ELF-1 (cell line): Measurements from ENCODE around the gene THADA.
"Not testable (repeated sequence)": the region's sequence is repeated elsewhere in the genome, so short reads cannot be mapped to it uniquely, and the experiment has no call there.

Experiments
- DNase-seq: peaks from one replicate; pipeline ENCODE4 v3.0.0-alpha.2; 2016; ENCODE audit warnings: low read depth, low spot score

THADA gene

DNA sequence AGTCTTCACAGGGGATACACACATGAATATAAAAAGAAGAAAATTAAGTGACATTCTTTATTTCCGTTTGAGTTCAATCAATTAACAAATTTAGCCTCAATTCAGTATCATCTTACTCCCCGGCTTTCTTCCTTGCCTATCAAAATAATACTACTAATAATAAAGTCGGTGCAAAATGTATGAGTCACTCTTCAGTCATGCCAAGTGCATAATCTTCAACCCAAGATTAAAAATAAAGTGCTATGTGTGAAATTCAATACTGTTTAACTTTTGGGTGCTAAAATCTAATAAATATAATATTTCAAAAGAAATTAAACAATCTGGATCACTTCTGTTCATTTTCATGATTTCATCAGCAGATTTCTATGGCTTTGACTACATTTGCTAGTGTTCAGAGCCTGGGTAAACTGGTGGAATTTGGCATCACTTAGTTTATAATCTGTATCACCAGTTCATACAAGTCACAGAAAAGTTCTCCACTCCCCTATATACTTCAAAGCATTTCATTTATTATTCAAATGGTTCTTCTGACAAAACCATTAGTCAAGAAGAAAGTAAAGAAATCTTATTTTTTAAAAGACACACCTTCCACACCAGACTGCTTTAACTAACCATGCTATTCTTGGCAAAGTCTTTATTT is 183.6 kb downstream of the THADA start:
- DNase-seq: no peak

DNA sequence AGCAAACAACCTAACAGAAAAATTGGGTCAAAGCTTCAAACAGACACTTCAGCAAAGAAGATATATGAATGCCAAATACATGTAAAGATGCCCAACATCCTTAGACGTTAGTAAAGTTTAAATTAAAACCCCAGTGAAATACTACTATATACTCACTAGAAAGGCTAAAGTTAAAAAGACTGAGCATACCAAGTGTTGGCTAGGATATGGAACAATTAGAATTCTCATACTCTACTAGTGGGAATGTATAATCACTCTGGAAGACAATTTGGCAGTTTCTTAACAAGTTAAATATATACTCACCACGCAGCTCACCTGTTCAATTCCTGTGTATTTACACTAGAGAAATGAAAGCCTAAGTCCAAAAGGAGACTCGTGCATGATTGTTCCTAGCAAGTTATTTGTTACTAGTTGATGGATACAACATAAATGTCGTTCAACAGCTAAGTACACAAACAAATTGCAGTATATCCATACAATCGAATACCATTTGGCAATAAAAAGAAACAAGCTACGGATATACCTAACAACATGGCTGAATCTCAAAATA is 185.7 kb downstream of the THADA start:
- no peak for DNase-seq

DNA sequence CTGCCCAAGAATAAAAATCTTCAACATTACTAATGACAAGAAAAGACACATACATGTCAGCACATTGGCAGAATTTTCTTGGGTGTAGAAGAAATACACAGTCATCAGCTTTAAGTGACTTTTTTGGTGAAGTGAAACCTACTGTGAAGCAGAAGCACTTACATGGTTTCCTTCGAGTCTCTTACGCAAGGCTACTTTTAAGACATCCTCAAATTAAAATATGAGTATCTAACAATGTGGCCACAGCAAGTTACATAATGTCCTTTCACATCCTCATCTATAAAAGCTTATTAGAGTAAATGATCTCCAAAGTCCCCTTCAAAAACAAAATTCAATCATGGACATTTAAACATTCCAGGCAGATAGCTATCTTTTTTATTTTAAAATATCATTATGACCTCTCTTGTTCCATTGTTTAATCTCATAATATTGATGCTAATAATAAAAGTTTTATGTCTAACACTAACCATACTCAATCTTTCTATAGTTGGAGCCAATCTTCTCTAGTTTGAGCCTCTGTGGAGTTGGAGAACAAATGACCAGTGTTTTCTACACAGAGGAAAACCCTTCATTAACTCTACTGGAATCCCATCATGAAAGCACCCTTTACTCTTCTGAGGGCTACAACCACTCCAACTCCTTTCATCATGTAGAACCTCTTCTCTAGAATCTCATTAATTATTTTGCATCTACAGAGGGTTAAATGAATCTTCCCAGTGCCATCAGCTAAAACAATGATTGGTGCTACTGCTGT is 187.3 kb downstream of the THADA start:
- no peak for DNase-seq

DNA sequence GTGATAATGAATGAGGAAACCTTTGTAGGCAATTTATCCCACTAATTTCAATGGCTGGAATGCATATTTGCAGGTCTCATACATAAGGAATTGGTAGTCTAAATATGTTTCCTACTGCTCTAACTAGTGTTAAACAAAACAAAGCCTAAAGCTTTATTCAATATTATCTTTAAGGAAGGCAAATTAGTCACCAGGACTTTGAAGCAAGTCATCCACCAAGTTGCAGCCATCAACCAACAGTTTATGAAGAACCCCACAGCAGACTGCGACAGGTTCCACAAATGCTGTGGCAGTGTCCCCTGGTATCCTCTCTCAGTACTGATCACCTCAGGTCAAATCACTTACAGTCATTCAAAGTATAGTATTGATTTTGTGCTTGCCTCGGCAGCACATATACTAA is 187.9 kb downstream of the THADA start:
- DNase-seq: no peak

DNA sequence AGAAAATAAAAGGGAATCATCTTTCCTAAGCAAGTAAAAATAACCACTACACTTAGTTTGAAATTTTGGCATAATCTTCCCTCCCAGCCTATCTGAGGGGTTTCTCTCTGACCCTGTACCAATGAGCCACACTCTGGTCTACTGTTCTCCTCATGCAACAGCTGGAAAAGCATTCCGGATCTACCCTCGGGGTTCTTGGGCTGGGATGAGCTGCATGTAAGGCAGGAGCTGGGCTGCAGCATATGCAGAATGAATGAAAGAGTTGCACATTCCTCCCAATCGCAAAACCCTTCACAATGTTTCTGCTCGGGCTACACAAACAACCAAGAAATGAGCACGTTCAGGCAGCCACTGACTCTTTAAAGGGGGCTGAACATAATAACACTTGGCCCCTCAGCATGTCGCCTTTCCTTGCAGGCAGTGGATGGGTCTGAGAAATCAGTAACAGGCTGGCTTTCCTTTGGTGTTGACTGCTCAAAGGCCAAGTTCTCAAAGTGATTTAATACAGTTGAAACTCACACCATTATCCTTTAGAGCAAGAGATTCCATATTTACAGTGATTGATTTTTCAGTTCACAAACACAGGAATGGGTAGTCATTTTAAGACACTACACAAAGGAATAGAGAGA is 189.1 kb downstream of the THADA start:
- DNase-seq: peak; percentile 42

DNA sequence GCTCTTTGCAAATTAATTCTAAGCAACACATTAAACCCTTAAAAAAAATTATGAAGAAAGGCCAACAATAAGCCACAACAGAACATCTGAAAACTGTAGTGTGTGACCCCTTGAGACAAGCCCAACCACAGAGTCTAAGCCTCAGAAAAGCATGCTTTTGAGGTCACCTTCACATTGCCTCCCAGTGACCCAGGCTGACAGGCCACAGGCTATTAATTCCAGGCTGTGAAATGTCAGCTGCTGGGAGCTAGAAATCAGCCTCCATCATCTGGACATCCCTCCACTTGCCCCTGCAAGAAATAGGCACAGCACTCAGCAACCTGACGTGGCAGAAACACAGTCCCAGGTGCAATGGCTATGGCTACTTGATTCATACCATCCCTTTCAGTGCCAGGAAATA is 190.0 kb downstream of the THADA start:
- DNase-seq: peak; percentile 29

DNA sequence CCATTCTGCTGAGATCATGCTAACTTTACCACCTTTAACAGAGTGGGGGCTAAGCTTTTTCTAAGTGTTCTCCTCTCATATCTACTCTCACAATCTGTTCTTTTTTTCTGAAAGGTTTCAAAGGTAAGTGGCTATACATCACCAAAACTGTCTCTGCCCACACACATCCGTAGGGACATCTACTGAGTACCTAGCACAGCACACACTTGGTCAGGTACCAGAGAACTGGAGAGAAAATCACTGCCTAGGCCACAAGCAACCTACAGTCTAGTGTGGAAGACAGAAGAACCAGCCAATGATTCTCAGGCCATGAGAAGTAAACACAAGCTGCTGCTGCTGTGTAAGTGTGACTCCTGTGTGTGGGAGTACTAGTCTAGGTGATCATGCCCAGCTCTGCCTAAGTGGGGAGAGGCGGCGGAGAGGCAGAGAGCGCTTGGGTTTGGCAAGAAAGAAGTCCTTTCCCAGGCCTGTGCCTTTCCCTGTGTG is 193.3 kb downstream of the THADA start:
- DNase-seq: peak; percentile 3

DNA sequence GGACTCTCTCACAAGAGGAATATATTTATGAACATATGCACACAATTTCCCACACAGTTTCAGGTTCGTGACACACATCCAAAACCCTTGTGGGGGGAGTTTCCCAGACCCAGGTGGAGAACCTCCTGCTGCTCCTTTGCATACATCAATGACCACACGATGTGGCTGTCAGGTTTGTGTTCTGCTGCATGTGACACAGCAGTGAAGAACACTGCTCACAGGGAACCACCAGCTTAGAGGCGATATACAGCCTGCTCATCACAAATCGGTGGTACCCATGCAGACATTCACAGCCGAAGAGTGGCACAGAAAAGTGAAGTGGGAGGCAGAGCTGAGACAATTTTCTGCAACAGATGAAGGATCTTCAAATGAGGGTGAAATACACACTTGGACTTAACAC is 193.8 kb downstream of the THADA start:
- DNase-seq: no peak

DNA sequence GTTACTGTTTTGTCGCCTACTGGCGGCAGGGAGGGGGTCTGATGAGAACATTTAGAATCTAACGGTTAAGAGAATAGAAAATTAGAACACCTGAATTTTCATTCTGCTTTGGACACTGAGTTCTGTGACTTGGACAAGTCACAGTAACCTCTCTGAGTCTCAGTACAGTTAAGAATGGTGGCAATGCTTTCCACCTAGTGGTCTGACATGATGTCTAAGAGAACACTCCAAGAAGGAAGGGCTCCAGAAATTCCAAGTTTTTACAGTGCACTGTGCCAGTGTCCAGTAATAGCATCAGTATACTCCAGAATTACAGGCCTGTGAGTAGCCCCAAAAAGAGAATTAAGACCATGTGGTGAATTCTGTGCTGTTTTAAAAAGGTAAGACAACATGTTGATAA is 195.3 kb downstream of the THADA start:
- DNase-seq: no peak

DNA sequence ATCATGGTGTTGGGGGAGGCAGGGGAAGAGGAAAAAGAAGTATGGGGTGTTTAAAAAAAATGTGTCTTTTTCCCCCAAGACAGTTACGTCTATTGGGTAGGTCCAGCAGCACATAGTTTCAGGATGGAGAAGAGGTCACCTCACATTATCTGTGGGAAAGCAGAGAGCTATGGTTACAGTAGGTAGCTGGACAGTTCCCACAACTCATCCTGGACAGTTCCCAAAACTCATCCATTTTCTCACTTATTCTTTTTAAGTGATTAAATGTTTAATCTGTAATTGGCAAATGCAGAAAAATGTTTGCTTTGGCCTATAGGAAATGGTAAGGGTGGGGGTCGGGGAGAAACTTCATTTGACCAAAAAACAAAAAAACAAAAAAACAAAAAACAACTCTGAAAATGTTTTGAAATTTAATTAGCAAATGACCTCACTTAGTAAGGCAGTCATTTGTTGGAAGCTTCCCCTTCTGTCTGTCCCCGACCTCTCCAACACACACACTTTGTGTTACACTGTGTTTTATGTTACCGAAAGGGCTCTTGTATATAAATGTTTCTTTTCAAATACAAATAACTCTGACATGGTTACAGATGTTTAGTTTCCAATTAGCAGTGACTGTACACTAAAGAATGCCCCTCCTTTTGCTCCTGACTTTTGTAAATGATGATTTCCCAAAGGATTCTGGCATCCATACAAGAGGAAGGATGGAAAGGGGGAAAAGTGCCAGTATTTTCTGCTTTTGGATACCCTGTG is 196.1 kb downstream of the THADA start:
- no peak for DNase-seq

DNA sequence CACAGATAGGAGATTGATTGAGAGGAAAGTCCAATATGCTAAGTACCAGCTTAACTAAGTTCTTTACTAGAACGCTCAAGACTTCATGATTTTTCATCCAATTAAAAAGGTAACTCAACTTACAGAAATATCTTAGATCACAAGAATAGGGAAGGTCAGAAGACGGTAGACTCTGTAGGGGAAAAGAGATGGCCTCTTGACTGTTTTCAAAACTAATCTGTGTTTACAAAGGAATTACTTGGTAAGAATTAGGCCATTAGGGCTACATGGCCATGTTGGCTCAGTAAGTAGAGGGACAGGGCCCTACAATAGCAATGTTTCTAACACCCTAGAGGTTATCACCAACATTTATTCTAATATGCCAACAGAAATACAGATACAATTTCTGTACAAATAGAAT is 196.7 kb downstream of the THADA start:
- no peak for DNase-seq

DNA sequence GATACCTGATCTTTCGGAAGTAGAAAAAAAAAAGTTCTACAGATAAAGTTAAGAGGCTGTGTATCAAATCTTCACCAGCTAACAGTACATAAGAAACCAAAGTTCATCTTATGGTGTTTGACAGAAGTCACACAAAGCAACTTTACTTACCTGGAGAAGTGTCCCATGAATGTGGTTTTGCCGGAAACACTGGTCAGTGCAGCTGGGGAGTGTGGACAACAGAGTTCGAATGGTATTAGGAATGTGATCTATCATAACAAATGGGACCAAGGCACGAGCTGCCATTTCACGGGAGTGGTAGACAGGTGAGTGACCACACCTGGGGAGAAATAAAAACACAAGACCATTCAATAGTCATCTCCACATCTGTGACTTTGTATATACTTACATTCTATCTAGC is 198.0 kb downstream of the THADA start:
- DNase-seq: peak; percentile 12

DNA sequence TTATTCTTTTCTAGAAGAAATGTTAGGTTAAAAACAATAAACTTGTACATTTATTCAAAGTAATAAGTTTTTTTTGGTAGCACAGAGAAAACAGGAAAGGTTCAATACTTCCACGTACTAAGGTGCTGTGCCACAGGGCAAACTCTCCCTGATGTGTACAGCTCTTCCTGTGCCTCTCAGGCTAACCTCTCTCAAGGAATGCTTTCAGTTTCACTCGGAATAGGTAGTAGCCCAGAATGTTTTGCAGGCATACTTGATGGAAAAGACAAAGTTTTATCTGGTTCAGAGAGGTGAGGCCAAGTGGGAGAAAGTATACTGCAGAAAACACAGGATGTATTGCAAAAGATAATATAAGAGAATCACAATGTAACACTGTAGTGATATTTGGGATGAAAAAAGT is 198.4 kb downstream of the THADA start:
- DNase-seq: no peak

DNA sequence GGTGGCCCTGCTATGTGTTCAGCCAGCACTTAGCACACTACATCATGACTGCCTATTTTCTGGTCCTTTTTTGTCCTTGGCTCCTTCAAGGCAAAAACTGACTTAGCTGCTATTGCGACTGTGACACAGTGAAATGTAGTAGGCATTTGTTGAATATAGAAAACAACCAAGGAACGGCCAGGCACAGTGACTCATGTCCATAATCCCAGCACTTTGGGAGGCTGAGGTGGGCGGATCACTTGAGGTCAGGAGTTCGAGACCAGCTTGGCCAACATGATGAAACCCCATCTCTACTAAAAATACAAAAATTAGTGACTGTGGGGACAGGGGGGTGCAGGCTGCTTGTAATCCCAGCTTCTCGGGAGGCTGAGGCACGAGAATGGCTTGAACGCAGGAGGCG is 199.5 kb downstream of the THADA start:
- not testable (repeated sequence) for DNase-seq

DNA sequence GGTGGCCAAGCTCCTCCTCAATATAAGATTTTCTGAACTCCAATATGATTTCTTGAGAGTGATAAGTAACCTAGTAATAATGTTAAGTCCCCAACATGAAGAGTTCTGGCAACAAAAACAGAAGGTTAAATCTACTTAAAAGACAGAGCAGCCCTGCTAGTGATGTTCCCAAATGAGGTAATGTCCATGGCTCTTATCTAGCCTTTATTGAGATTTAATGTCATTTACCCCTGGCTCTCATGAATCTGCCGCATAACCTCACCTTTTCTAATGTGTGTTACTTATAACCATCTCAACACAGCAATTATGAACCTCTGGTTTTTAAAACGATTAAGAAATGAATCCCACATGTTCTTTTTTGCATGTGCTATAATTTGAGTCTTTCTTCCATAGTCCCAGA is 201.9 kb downstream of the THADA start:
- DNase-seq: no peak

DNA sequence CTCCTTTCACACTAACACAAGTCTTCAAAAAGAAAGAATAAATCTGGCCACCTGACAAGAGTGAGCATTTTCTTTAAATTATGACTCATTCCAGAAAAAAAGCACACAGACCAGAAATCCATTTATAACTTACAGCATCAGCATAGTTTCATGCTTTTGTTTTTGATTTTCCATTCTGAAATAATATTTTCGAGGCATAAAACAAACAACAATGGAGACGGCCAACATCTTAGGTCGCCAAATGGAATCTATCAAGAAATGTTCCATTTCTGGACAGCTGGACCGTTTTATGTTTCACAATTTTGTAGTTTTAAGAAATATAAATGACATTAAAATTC is 204.0 kb downstream of the THADA start:
- no peak for DNase-seq

DNA sequence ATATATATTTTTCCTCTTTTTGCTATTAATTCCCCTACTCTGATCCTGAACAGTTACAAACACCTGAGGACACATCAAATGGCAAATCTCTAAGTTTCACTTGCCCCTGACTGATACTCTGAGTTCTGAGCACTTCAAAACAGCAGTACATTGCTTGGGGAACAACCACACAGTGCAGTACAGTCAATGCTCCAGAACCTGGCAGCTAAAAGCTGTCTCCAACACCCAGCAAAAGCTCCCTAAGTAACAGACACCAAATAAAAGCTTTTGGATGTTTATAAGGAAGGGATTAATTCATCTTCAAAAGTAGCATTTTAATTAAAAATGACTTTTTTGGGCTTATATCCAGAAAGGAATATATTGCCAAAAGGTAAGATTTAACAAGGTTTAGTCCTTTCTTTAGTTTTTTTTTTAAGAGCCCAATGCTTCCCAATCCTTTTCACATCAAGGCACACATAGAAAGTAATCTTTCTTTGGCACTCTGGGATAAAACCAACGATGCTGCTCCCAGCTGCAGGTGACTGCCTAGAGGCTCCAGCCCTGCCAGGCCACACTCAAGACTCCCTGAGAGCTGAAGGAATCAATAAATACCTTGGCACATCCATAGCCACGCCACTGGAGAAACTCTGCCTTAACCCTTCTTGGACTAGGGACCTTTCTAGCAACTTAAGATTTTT is 204.5 kb downstream of the THADA start:
- DNase-seq: no peak

DNA sequence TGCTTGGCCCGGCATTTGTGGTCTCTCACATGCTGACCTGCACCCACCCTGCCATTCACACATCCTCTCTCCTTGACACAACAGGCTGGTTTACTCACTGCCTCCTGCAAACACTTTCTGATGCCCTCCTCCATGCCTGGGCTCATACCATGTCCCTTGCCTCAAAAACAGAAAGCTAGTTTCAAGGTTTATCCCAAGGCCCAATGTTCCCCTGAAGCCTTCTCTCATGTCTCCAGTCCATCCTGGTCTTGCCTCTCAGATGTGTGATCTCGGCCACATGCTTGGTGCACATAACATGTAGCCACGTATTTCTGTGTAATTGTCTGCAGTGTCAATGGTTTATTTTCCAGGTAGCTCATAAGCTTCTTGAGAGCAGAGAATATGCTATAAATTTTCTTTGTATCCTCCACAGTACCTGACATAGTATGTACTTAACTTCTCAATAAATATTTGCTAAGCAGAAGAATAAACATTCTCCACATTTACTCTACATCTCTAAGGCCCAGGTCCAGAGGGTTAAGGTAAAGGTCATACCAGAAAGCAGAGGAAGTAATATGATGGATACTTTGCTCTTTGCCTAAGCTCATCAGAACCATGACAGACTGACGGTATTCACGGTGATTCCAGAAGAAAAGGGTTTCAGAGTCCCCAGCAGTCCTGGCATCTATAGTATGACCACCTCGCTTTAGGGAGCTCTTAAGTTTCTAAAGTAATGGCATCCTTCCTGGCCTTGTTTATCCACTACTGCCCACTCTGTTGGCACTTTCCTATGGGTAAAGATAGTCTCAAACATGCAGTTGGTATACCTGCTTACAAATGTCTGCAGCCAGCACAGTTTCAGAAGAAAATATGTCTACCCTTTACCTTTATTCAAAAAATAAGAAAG is 206.0 kb downstream of the THADA start:
- DNase-seq: no peak

DNA sequence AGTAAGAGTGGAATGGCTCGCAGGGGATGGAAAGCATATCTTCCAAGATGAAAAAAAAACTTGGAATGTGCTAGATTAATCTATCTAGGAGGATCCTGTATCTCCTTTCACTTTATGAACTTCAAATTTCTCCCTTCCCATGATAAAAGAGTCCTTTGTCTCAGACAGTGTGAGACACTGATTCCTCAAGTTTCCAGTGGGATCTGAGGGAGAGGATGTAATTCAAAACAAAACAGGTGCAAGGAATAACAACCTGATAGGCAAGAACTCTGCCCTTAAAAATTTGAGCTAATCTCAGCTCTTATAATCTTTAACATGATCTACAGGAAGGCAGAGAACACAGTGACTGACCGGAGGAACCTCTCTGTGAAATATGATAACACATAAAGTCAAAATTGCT is 207.5 kb downstream of the THADA start:
- no peak for DNase-seq
